GM06990 (cell line): ENCODE measurements around the gene FBXO42.

Experiments used
- DNase-seq: peaks from one replicate; pipeline ENCODE4 v3.0.0-alpha.2; 2011; ENCODE audit not compliant: insufficient read length; ENCODE audit errors: extremely low read depth
- H3K27me3 ChIP-seq: replicated peaks from 2 replicates; pipeline ENCODE4 v1.6.0; 2011; ENCODE audit warnings: low read length; ENCODE audit not compliant: control insufficient read depth, insufficient read depth
- H3K36me3 ChIP-seq: 2 replicates; pipeline ENCODE4 v1.5.1; 2011; ENCODE audit warnings: low read length; ENCODE audit not compliant: control insufficient read depth, insufficient read depth
- H3K4me3 ChIP-seq: replicated peaks from 2 replicates; pipeline ENCODE4 v1.5.1; 2011; ENCODE audit warnings: low read depth, mild to moderate bottlenecking, control low read depth, low read length
- CTCF ChIP-seq: IDR thresholded peaks from 2 replicates; pipeline ENCODE4 v1.5.1; 2011; ENCODE audit warnings: low read length, control low read depth, mild to moderate bottlenecking, inconsistent platforms; ENCODE audit not compliant: insufficient read depth, poor library complexity, severe bottlenecking

The FBXO42 gene

GRCh38 chr1:16199700-16200099, 152.6 kb downstream of the FBXO42 start:
- Histone ChIP-seq H3K27me3 (no peaks in the 10 kb centered on the region), H3K36me3 (no peaks in the 10 kb centered on the region), H3K4me3 (no peak overlapping the region)
- no peak for TF ChIP-seq CTCF
- DNase-seq = no peak

GRCh38 chr1:16199157-16199501, 153.2 kb downstream of the FBXO42 start:
- H3K4me3 ChIP-seq = no peak overlapping the region
- H3K36me3 ChIP-seq = no peaks in the 10 kb centered on the region
- no peaks in the 10 kb centered on the region for H3K27me3 ChIP-seq
- DNase-seq = no peak
- no peak for TF ChIP-seq CTCF

- DNase-seq = no peak
- Histone ChIP-seq H3K36me3 (no peaks in the 10 kb centered on the region), H3K4me3 (no peak overlapping the region), H3K27me3 (no peaks in the 10 kb centered on the region)
- no peak for TF ChIP-seq CTCF
These were observed 153.7 kb downstream of the FBXO42 start for GRCh38 chr1:16198444-16199156.

GRCh38 chr1:16196874-16197273, 155.4 kb downstream of the FBXO42 start:
- DNase-seq = no peak
- Histone ChIP-seq H3K36me3 (no peaks in the 10 kb centered on the region), H3K4me3 (no peak overlapping the region), H3K27me3 (no peaks in the 10 kb centered on the region)
- TF ChIP-seq CTCF = no peak
